NCI-H2029 treated with DMSO at 0.1 percent for 48 hours (cell line): Measurements from ENCODE around the gene ZNF541.
A peak's percentile ranks its signal among the peaks of the same experiment; 100 is the strongest.
"Not testable (repeated sequence)": the region's sequence is repeated elsewhere in the genome, so short reads cannot be mapped to it uniquely, and the experiment has no call there.

Experiments used
- DNase-seq: peaks from one replicate; lab custom pipeline; 2025; lab: John Stamatoyannopoulos, UW

ZNF541 gene

DNA sequence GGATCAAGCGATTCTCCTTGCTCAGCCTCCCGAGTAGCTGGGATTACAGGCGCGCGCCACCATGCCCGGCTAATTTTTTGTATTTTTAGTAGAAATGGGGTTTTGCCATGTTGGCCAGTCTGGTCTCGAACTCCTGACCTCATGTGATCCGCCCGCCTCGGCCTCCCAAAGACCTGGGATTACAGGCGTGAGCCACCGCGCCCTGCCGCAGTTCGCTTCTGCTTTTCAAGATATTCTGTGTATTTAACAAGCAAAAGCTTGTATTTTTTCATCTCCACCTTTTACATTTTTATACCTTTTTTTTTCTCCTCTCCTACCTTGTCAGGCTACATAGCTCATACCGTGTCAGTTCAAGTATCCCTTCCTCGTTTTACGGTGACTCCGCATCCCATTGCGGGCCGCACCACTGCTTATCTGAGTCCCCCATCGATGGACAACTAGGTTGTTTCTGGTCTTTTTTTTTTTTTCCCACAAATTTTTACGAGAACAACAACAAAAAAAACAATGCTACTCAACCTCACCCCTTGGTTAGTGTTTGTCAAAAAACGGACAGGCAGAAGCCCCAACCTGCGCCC is 26.8 kb upstream of the ZNF541 start:
- not testable (repeated sequence) for DNase-seq

DNA sequence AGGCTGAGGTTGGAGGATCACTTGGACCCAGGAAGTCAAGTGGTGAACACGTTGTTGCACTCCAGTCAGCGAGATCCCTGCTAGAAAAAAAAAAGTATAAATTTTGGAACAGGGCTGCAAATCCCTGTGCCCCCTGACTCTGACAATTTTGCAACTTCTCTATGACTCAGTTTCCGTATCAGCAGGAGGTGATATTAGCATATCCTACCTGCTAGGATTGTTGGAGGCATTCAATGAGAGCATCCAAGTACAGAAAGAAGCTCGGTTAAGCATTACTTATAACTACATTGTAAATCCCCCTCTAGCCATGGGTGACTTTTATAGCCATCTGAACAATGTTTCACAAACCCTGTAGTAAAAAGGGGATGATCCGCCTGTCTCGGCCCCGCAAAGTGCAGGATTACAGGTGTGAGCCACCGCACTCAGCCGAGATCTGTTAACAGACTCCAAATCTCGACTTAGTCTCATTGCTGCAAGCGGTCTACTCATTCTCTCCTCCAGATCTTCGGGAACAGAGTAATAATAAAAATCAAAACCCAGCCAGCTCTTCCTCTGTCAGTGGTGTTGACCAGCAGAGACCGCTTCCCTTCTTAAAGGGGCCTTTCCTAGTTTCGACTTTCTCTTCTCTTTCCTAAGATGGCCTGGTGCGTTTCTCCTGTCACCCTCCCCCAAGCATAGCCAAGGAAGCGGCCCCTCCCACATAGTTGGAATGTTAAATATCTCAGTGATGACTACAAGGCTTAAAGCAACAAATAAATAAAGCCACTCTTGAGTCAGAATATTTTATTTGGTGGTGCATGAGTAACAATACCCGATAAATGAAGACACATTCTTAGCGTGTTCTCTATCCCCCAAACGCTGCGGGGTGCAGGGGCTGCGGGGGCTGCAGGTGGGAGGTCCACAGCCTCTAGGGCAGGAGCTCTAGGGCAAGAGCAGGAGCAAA is 25.7 kb upstream of the ZNF541 start:
- DNase-seq, result no peak

GRCh38 chr19:47595944-47596343 is 23.0 kb upstream of the ZNF541 start:
- DNase-seq, result no peak

DNA sequence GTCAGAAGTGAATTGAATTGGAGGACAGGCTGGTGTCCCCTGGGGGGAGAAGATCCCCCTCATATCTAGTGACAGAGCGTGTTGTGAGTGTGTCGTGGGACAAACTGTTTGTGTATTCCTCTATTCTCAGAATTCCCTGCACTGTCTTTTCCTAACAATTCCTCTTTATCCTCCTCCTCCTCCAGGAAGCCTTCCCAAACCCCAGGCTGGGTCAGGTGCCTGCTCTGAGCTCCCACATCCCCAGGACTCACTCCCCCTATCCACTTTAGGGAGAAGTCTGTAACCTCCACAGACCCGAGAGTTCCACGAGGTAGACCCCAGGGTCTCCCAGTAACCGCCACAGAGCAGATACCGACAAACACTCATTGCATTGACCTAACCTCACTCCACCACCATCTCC is 20.9 kb upstream of the ZNF541 start:
- DNase-seq, result no peak

- no peak for DNase-seq
Measured at GRCh38 chr19:47589824-47590223, 16.9 kb upstream of the ZNF541 start.

DNA sequence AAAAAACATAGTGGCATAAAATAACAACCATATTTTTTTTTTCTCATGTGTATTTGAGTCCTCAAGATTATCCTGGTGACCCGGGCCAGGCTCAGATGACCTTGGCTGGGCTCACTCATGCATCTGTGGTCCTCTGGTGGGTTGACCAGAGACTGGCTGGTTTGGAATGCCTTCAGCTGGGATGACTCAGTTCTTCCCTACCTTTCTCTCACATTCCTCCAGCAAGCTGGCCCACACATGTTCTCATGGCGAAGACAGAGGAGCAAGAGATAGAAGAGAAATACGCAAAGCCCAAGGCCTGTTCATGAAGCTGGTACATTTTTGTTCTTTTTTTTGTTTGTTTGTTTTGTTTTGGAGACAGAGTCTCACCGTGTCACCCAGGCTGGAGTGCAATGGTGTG is 14.3 kb upstream of the ZNF541 start:
- DNase-seq, result no peak

DNA sequence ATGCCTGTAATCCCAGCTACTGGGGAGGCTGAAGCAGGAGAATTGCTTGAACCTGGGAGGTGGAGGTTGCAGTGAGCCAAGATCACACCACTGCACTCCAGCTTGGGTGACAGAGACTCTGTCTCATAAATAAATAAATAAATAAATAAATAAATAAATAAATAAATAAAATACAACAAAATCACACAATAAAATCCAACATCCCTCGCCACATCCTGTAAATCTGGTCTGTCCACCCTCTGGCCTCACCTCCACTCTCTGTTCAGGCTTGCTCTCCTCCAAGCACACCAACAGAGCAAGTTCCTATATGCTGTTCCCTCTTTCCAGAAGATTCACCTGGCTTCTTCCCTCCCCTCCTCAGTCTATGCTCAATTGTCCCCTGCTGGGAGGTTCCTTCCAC is 10.2 kb upstream of the ZNF541 start:
- DNase-seq, result not testable (repeated sequence)

DNA sequence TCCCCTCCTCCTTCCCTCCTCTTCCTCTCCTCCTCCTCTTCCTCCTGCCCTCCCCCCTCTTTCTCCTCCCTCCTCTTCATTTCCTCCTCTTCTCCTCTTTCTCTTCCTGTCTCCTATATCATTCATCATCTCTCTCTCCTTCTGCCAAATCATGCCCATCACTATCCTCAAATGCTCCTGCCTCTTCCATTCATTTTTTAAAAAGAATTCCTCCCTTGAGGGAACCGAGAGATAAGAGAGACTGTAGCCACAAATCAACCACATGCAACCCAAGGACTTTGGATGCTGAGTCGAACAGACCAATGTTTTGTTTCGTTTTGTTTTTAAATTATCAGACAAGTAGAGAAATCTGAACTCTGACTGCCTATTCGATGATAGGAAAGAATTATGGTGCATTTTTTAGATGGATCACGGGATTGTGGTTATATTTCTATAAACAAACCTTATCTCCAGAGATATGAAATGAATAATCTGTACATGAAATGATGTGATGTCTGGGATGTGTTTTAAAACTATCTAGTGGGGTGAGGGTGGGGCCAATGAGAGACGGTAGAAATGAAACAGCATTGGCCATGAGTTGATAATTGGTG is 9.5 kb upstream of the ZNF541 start:
- no peak for DNase-seq

DNA sequence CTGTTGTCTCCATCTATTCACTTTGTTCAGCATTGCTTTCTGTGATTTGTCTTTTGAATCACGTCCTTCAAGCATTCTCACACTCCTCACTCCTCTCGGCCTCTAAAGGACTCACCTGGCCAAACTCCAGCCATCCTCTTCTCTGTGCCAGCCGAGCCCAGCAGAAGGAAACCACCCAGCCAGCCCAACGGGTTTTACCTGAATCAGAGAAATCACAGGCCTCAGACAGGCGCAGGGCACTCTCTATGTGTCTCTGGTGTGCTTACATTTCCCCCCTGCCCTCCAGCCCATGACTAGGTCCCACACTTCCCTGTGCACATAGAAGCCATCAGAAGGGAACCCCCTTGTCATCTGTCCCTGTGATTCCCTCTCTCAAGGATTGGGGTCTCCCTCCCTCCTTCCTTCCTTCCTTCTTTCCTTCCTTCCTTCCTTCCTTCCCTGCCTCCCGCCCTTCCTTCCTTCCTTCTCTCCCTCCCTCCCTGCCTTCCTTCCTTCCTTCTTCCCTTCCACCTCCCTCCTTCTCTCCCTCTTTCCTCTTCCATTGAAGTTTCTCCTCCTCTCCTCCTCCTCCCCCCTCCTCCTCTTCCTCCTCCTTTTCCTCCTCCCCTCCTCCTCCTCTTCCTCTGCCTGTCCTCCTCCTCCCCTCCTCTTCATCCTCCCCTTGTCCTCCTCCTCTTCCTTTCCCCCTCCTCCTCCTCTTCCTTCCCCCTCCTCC is 8.8 kb upstream of the ZNF541 start:
- no peak for DNase-seq

DNA sequence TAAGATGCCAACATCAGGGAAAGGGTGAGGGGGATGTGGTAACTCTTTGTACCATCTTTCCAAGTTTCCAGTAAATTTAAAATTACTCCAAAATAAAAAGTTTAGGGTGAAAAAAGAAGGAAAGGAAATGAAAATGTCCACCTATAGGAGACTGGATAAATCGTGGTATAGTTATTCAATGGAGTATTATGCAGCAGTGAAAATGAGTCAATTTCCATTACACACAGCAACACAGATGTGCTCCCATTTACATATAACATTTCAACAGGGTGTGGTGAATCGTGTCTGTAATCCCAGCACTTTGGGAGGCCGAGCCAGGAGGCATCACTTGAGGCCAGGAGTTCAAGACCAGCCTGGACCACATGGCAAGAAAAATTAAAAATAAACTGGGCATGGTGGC is 7.4 kb upstream of the ZNF541 start:
- DNase-seq, result no peak

- no peak for DNase-seq
Measured at GRCh38 chr19:47572635-47573034, 313 bp downstream of the ZNF541 start.

DNA sequence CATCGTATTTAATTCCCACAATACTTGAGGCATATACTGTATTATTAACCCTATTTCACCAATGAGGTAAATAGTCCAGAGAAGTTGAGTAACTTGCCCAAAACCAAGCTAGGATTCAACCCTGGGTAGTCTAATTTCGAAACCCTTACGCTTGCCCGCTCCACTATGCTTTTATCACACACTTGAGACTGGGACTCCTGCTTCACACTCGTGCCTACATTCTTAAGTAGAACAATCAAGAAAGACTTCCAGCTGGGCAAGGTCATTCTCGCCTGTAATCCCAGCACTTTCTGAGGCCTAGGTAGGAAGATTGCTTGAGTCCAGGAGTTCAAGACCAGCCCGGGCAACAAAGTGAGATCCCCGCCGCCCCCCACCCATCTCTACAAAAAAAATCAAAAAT is 3.6 kb downstream of the ZNF541 start:
- DNase-seq, result no peak

- no peak for DNase-seq
Measured at GRCh38 chr19:47564081-47564480, 8.9 kb downstream of the ZNF541 start.

DNA sequence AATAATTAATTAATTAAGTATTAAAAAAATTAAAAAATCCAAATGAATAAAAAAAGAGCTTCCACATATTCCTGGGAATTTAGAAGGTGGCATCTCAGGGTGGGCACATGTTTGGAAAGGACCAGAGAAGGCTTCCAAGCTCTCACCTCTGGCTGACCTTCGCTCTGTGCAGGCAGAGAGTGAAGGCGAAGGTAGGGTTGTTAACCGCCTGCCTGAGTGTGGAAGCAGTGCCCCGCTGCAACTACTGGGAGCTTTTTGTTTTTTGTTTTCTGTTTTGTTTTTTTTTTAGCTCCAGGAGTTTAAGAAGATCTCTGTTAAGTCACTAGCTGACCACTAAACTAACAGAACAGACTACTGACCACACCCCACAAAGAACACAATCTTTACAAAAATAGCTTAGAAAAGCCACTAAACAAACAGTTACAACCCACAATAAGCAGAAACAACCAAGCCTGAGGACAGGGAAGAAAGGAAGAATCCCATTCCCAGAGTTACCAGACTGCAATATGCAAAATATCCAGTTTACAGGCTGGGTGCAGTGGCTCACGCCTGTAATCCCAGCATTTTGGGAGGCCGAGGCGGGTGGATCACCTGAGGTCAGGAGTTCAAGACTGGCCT is 11.4 kb downstream of the ZNF541 start:
- DNase-seq, result no peak

DNA sequence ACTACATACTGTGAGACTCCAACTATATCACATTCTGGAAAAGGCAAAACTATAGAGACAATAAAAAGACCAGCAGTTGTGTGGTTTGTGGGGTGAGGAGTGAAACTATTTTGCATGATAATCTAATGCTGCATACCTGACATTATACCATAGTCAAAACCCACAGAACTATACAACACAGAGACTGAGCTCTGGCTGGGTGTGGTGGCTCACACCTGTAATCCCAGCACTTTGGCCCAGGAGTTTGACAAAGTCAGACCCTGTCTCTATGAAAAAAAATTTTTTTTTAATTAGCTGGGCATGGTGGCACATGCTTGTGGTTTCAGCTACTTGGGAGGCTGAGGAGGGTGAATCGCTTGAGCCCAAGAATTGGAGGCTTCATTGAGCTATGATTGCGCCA is 11.9 kb downstream of the ZNF541 start:
- DNase-seq, result no peak

DNA sequence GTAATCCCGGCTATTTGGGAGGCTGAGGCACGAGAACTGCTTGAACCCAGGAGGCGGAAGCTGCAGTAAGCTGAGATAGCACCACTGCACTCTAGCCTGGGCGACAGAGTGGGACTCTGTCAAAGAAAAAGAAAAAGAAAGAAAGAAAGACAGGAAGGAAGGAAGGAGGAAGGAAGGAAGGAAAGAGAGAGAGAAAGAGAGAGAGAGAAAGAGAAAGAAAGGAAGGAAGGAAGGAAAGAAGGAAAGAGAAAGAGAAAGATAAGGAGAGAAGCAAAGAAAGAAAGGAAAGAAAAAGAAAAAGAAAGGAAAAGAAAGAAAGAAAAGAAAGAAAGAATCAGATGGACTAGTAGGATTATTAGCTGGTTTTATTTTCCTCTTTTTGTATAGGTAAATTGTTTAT is 22.8 kb downstream of the ZNF541 start:
- no peak for DNase-seq

GRCh38 chr19:47549261-47549862 is 23.6 kb downstream of the ZNF541 start:
- peak; percentile 46 for DNase-seq

DNA sequence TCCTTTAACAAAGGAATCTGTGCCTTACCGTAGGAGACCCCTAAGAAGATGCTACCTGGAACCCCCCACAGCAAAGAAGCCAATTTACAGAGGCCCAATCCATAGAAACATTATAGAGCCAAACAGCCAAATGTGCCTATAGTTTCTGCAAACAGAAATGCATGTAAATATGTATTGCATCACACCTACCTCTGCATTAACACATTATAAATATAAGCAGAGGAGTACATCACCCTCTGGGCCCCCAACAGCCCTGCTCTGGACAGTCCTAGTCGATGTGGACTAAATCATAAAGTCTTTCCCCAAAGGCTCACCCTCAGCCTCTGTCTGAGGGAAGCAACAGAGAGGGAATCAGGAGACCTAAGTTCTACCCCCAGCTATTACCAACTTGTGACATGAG is 25.7 kb downstream of the ZNF541 start:
- DNase-seq, result no peak

- no peak for DNase-seq
Measured at GRCh38 chr19:47545061-47545948, 27.6 kb downstream of the ZNF541 start.

DNA sequence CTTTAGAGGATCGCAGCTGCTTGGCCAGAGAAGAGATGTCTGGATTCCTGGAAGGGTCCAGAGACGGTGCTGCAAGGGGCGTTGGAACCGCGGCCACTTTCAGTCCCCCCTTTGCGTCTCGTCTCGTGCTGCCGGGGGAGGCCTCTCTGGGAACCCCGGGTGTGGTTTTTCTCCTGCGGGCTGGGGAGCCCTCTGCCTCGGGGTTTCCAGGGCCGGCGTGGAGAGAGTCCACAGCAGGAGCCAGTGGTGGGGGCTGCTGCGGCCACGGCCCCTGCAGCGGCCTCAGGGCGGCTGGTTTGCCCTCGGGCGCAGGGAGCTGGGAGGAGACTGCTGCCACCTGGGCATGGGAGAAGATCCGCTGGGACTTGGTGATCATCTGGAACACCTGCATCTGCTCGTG is 28.5 kb downstream of the ZNF541 start:
- no peak for DNase-seq

DNA sequence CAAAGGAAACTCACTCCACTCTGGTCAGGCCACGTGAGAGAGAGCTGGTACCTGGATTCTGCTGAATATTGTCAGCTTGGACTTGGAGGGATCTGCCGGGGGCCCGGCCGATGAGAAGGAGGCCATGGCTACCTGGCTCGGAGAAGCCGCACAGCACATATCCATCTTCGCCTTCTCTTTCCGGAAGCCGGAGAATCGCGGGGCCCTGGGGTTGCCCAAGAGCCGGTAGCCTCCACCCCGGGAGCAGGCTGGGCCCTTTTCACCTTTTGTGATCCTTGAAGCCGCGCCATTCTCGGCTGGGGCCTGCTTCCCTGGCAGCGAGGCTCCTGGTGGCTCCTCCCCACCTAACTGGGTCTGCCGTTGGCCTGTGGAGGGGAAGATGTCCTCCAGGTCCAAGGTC is 28.9 kb downstream of the ZNF541 start:
- no peak for DNase-seq
